KMS-11 (cell line): ENCODE measurements around the gene STK32B.

Experiments
- H2AFZ ChIP-seq: fragments of 200-600 bp; sonication (generic); 2 replicates; pipeline ENCODE4 v1.6.1; 2016; ENCODE audit warnings: antibody characterized with exemption, mixed run types, low read depth
- H3K27ac ChIP-seq: fragments of 200-600 bp; sonication (generic); 2 replicates; pipeline ENCODE4 v1.6.1; 2016; ENCODE audit warnings: mild to moderate bottlenecking, mixed run types
- H3K27me3 ChIP-seq: fragments of 200-600 bp; sonication (generic); 2 replicates; pipeline ENCODE4 v1.6.1; 2017; ENCODE audit warnings: mild to moderate bottlenecking, low read depth, mixed run types, moderate library complexity; ENCODE audit not compliant: insufficient read depth
- H3K36me3 ChIP-seq: fragments of 200-600 bp; sonication (generic); 2 replicates; pipeline ENCODE4 v1.6.1; 2017; ENCODE audit warnings: mild to moderate bottlenecking, mixed run types; ENCODE audit not compliant: insufficient read depth
- H3K4me1 ChIP-seq: fragments of 200-600 bp; sonication (generic); 2 replicates; pipeline ENCODE4 v1.6.1; 2016; ENCODE audit warnings: mild to moderate bottlenecking, low read depth, mixed run types; ENCODE audit not compliant: poor library complexity, severe bottlenecking
- H3K4me2 ChIP-seq: fragments of 200-600 bp; sonication (generic); 2 replicates; pipeline ENCODE4 v1.7.0; 2016; ENCODE audit warnings: mild to moderate bottlenecking, mixed run types
- H3K4me3 ChIP-seq: fragments of 200-600 bp; sonication (generic); IDR thresholded peaks from 2 replicates; pipeline ENCODE4 v1.6.1; 2017; ENCODE audit warnings: low read depth, low read length, mixed read lengths; ENCODE audit not compliant: insufficient read depth
- H3K79me2 ChIP-seq: fragments of 200-600 bp; sonication (generic); 2 replicates; pipeline ENCODE4 v1.6.1; 2016; ENCODE audit warnings: low read depth, mixed run types; ENCODE audit not compliant: insufficient read depth
- H3K9ac ChIP-seq: fragments of 200-600 bp; sonication (generic); 2 replicates; pipeline ENCODE4 v1.6.1; 2016; ENCODE audit warnings: mild to moderate bottlenecking, mixed run types
- H4K20me1 ChIP-seq: fragments of 200-600 bp; sonication (generic); 2 replicates; pipeline ENCODE4 v1.6.1; 2016; ENCODE audit warnings: mild to moderate bottlenecking, mixed run types; ENCODE audit not compliant: insufficient read depth
- TF ChIP-seq, protein P1 (sequence below): fragments of 200-600 bp; sonication (generic); conservative IDR thresholded peaks from 2 replicates; pipeline ENCODE4 v1.6.1; 2017; ENCODE audit warnings: low read depth, mild to moderate bottlenecking, antibody characterized with exemption, low read length, moderate library complexity, mixed read lengths

The STK32B gene

DNA sequence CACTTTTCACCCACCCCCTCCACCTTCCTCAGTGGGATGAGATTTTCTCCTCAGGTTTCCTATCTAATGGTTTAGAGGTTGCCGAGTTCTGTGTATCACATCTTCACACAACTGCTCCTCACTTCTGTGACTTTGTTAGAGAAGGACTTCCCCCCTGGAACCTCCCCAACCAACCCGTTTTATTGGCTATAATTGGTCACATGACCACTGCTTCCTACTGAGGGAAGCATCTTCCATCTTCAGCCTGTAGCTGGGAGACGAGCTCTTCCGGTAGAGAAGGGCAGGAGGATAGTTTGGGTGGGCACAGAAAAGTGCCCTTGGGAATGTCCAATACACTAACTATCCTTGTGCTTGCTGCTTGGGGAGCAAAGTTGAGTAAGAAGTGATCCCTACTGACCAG lies 90.5 kb downstream of the STK32B start:
- H3K79me2 ChIP-seq, result no peaks in the 10 kb centered on the region
- H3K4me2 ChIP-seq, result no peak overlapping the region
- no peaks in the 10 kb centered on the region for H3K4me1 ChIP-seq
- no peaks in the 10 kb centered on the region for H4K20me1 ChIP-seq
- no peaks in the 10 kb centered on the region for H3K36me3 ChIP-seq
- H3K9ac ChIP-seq, result no peak overlapping the region
- H2AFZ ChIP-seq, result no peak overlapping the region
- TF ChIP-seq, protein P1, sequence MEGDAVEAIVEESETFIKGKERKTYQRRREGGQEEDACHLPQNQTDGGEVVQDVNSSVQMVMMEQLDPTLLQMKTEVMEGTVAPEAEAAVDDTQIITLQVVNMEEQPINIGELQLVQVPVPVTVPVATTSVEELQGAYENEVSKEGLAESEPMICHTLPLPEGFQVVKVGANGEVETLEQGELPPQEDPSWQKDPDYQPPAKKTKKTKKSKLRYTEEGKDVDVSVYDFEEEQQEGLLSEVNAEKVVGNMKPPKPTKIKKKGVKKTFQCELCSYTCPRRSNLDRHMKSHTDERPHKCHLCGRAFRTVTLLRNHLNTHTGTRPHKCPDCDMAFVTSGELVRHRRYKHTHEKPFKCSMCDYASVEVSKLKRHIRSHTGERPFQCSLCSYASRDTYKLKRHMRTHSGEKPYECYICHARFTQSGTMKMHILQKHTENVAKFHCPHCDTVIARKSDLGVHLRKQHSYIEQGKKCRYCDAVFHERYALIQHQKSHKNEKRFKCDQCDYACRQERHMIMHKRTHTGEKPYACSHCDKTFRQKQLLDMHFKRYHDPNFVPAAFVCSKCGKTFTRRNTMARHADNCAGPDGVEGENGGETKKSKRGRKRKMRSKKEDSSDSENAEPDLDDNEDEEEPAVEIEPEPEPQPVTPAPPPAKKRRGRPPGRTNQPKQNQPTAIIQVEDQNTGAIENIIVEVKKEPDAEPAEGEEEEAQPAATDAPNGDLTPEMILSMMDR, result no peak
- H3K27me3 ChIP-seq, result no peaks in the 10 kb centered on the region
- H3K27ac ChIP-seq, result no peak overlapping the region
- no peak overlapping the region for H3K4me3 ChIP-seq

DNA sequence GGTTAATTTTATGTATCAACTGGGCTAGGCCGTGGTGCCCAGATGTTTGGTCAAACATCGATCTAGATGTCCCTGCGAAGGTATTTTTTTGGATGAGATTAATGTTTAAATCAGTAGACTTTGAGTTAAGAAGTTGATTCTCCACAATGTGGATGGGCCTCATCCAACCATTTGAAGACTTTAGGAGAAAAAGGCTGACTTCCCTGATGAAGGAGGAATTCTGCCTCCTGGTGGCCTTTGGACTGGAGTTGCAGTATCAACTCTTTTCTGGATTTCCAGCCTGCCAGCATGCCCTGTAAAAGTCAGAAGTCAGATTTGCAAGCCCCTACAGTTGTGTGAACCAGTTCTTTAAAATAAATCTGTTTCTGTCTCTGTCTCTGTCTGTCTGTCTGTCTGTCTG lies 91.4 kb downstream of the STK32B start:
- Histone ChIP-seq H3K27ac (no peak overlapping the region), H3K4me2 (no peak overlapping the region), H3K4me1 (no peaks in the 10 kb centered on the region), H3K4me3 (no peak overlapping the region), H4K20me1 (no peaks in the 10 kb centered on the region), H2AFZ (no peak overlapping the region), H3K79me2 (no peaks in the 10 kb centered on the region), H3K27me3 (no peaks in the 10 kb centered on the region), H3K9ac (no peak overlapping the region), H3K36me3 (no peaks in the 10 kb centered on the region)
- TF ChIP-seq, protein P1, result no peak; the same call in 1 of the 2 replicates

DNA sequence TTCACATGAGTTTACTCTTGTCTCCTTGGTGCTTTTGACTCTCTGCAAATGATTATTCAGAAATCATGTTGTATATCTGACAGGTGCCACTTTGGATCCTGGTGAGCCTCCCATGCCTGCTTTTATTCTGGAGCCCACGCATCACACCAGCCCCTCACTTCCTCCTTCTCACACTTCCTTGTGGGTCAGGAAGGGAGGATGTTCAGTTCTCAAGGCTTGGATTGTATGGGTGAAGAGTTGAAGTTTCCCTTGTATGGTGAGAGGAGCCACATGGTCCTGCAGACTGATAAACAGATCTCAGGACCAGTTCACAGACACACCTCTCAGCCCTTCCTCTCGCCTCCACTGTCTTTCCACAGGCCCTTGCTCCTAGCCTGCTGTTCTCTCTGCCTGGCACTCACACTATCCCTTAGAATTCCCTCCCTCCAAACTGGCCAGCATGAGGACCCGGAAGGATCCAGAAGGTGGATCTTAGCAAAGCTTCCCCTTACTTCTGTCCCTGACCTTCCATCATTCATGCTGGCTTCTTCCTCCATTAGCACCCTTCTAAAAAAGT lies 92.1 kb downstream of the STK32B start:
- Histone ChIP-seq H3K4me3 (no peak overlapping the region), H2AFZ (no peak overlapping the region), H3K4me1 (no peaks in the 10 kb centered on the region), H3K27ac (no peak overlapping the region), H3K27me3 (no peaks in the 10 kb centered on the region), H4K20me1 (no peaks in the 10 kb centered on the region), H3K36me3 (no peaks in the 10 kb centered on the region), H3K9ac (no peak overlapping the region), H3K4me2 (no peak overlapping the region), H3K79me2 (no peaks in the 10 kb centered on the region)
- TF ChIP-seq, protein P1, result no peak

DNA sequence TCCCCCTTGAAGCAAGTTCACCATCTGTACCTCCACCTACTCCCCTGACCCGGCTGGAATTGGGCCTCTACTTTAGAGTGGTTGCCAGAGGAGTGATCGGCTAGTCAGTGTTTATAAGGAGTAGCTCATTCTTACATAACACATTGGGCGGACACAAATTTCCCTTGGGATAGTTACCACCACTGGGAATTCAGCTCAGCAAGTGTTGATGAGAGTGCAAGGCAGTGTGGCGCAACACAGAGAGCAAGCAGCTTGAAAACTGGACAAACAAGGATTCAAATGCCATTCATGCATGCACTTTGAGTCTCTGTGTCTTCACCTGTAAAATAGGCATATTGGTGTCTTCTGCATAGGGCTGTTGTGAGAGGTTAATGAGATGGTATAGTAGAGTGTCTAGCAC lies 92.7 kb downstream of the STK32B start:
- Histone ChIP-seq H3K36me3 (no peaks in the 10 kb centered on the region), H2AFZ (no peak overlapping the region), H3K4me3 (no peak overlapping the region), H3K79me2 (no peaks in the 10 kb centered on the region), H3K4me2 (no peak overlapping the region), H3K27ac (no peak overlapping the region), H3K27me3 (no peaks in the 10 kb centered on the region), H3K9ac (no peak overlapping the region), H4K20me1 (no peaks in the 10 kb centered on the region), H3K4me1 (no peaks in the 10 kb centered on the region)
- TF ChIP-seq, protein P1, result no peak

DNA sequence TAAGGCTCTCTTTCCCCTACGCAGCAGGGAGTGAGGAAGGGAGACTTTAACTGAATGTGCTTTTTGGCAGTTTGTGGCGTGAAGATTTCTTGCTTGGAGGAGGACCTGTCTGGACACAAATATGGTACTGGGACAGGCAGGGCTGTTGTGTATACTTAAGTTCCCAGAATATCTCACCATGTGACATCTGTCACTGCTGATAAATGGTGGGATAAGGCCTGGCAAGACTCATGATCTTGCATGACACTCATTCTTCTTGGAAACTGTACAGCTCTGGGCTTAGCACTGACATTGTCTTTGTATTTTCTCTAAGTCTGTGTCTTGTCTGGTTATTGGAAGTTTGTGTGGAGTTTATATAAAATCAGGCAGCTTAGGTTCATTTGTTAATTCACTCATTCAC lies 93.1 kb downstream of the STK32B start:
- H4K20me1 ChIP-seq, result no peaks in the 10 kb centered on the region
- no peak overlapping the region for H2AFZ ChIP-seq
- TF ChIP-seq, protein P1, result no peak
- H3K9ac ChIP-seq, result no peak overlapping the region
- H3K36me3 ChIP-seq, result no peaks in the 10 kb centered on the region
- no peak overlapping the region for H3K27ac ChIP-seq
- H3K79me2 ChIP-seq, result no peaks in the 10 kb centered on the region
- H3K27me3 ChIP-seq, result no peaks in the 10 kb centered on the region
- H3K4me2 ChIP-seq, result no peak overlapping the region
- no peak overlapping the region for H3K4me3 ChIP-seq
- no peaks in the 10 kb centered on the region for H3K4me1 ChIP-seq
